NCI-H82 treated with DMSO at 0.1 percent for 48 hours (cell line): Measurements from ENCODE around the gene APBA1.

Experiments
- DNase-seq: peaks from one replicate; lab custom pipeline; 2025; ENCODE audit not compliant: unreplicated experiment; lab: John Stamatoyannopoulos, UW

Gene APBA1

GRCh38 chr9:69658987-69659675 lies 13.0 kb downstream of the APBA1 start:
- DNase-seq: no peak

GRCh38 chr9:69657269-69657668 lies 14.9 kb downstream of the APBA1 start:
- no peak for DNase-seq

GRCh38 chr9:69655065-69655464 lies 17.1 kb downstream of the APBA1 start:
- no peak for DNase-seq

GRCh38 chr9:69653261-69653660 lies 18.9 kb downstream of the APBA1 start:
- DNase-seq: no peak

- no peak for DNase-seq
Measured at GRCh38 chr9:69649566-69650250, 22.5 kb downstream of the APBA1 start.

GRCh38 chr9:69647804-69648203 lies 24.4 kb downstream of the APBA1 start:
- no peak for DNase-seq

- no peak for DNase-seq
Measured at GRCh38 chr9:69646810-69647209, 25.4 kb downstream of the APBA1 start.

GRCh38 chr9:69645488-69645887 lies 26.7 kb downstream of the APBA1 start:
- DNase-seq: no peak

GRCh38 chr9:69643098-69643497 lies 29.1 kb downstream of the APBA1 start:
- no peak for DNase-seq

- DNase-seq: no peak
Measured at GRCh38 chr9:69637817-69638200, 34.4 kb downstream of the APBA1 start.

- no peak for DNase-seq
Measured at GRCh38 chr9:69637193-69637816, 34.9 kb downstream of the APBA1 start.

GRCh38 chr9:69633716-69634115 lies 38.5 kb downstream of the APBA1 start:
- no peak for DNase-seq

GRCh38 chr9:69632768-69633167 lies 39.4 kb downstream of the APBA1 start:
- no peak for DNase-seq

- no peak for DNase-seq
Measured at GRCh38 chr9:69627281-69627680, 44.9 kb downstream of the APBA1 start.

GRCh38 chr9:69623276-69623675 lies 48.9 kb downstream of the APBA1 start:
- no peak for DNase-seq

GRCh38 chr9:69622676-69623075 lies 49.5 kb downstream of the APBA1 start:
- no peak for DNase-seq

GRCh38 chr9:69621730-69622460 lies 50.3 kb downstream of the APBA1 start:
- no peak for DNase-seq

- no peak for DNase-seq
Measured at GRCh38 chr9:69620731-69621130, 51.4 kb downstream of the APBA1 start.

GRCh38 chr9:69619233-69619632 lies 52.9 kb downstream of the APBA1 start:
- no peak for DNase-seq

- no peak for DNase-seq
Measured at GRCh38 chr9:69617006-69617405, 55.2 kb downstream of the APBA1 start.

- no peak for DNase-seq
Measured at GRCh38 chr9:69615880-69616279, 56.3 kb downstream of the APBA1 start.

- no peak for DNase-seq
Measured at GRCh38 chr9:69611221-69611620, 61.0 kb downstream of the APBA1 start.
